ENCODE measurements around the gene TPT1. TPM values are rescaled to one million over a fixed set of nuclear protein-coding genes. Genes with fewer than 3 reads are reported as not detected.
"Not testable (repeated sequence)": the region's sequence is repeated elsewhere in the genome, so short reads cannot be mapped to it uniquely, and the experiment has no call there.

The TPT1 gene
- total RNA-seq, 1 donor from 2014 or later, result 3,472 TPM

DNA sequence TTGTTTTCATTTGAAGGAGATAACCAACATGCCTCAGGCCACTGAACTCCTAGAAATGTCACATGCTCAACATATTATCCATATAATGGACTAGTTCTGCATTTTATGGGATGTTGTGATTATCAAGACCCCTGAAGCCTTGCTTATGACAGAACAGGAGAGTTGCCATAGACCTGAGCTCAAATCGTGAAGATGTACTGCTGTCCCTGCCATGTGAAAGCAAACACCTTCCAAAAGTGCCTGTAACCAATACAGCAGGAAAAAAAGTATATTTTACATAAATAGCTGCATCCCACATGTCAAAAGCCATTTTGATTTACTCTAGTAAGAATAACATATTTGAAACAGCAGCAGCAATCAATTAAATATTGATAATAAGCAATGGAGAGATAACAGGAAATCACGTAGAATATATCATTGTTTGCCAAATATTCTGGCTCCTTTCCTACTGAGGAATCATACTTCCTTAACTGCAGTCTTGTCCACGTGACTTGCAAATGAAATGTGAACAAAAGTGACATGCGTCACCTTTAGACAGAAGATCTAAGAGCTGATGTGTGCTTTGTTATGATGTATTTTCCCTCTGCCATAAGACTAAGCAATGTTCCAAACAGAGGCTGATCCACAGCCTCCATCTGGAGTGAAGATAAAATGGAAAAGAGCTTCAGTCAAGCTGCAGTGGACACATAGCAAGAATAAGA, 43.6 kb upstream of the TPT1 start:
- H3K4me1 Mint-ChIP-seq (ENCODE audit: unreplicated experiment), result no peaks in the 10 kb centered on the region
- TF ChIP-seq, protein P1, sequence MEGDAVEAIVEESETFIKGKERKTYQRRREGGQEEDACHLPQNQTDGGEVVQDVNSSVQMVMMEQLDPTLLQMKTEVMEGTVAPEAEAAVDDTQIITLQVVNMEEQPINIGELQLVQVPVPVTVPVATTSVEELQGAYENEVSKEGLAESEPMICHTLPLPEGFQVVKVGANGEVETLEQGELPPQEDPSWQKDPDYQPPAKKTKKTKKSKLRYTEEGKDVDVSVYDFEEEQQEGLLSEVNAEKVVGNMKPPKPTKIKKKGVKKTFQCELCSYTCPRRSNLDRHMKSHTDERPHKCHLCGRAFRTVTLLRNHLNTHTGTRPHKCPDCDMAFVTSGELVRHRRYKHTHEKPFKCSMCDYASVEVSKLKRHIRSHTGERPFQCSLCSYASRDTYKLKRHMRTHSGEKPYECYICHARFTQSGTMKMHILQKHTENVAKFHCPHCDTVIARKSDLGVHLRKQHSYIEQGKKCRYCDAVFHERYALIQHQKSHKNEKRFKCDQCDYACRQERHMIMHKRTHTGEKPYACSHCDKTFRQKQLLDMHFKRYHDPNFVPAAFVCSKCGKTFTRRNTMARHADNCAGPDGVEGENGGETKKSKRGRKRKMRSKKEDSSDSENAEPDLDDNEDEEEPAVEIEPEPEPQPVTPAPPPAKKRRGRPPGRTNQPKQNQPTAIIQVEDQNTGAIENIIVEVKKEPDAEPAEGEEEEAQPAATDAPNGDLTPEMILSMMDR (conservative IDR thresholded peaks at IDR 0.05), result no peak
- H3K9me3 Mint-ChIP-seq, result no peaks in the 10 kb centered on the region
- no peak overlapping the region for H3K4me3 Mint-ChIP-seq
- DNase-seq (ENCODE audit: extremely low spot score, unreplicated experiment), result no peak
- no peaks in the 10 kb centered on the region for H3K27me3 Mint-ChIP-seq
- no peak overlapping the region for H3K27ac Mint-ChIP-seq
- H3K36me3 Mint-ChIP-seq, result peaks cover 16% of the 10 kb centered on the region

DNA sequence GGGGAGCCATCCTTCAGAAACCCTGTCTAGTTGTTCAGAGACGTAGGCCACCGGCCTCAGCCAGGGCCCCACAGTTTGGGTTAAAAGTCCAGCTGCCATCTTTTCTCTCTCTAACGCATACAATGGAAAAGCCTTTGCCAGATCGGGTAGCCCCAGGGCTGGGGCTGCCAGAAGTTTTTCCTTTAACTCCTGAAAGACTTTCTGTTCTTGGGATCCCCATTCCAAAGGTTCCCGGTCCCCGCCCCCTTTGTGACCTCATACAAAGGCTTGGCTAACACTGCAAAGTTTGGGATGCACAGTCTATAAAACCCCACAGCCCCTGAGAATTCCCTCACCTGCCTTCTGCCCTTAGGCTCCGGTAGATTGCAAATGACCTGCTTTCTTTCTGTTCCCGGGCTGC, 41.8 kb upstream of the TPT1 start:
- DNase-seq (ENCODE audit: extremely low spot score, unreplicated experiment); H3K4me3 Mint-ChIP-seq; H3K27me3 Mint-ChIP-seq; H3K9me3 Mint-ChIP-seq; H3K27ac Mint-ChIP-seq; H3K4me1 Mint-ChIP-seq (ENCODE audit: unreplicated experiment): not testable (repeated sequence)
- peaks cover 16% of the 10 kb centered on the region for H3K36me3 Mint-ChIP-seq

DNA sequence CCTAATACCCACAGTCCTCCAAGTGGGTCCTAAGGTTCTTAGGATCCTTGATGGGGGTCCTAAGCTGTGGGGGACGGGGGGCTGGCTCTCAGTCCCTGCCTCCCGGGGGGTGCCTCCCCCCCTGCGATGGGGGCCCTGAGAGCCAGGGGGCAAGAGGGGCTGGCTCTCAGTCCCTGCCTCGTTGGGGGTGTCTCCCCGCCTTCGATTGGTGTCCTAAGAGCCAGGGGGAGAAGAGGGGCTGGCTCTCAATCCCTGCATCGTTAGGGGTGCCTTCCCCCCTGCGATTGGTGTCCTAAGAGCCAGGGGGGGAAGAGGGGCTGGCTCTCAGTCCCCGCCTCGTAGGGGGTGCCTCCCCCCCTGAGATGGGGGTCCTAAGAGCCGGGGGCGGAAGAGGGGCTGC, 40.2 kb upstream of the TPT1 start:
- no peaks in the 10 kb centered on the region for H3K27me3 Mint-ChIP-seq
- no peaks in the 10 kb centered on the region for H3K9me3 Mint-ChIP-seq
- no peak overlapping the region for H3K4me3 Mint-ChIP-seq
- H3K4me1 Mint-ChIP-seq (ENCODE audit: unreplicated experiment), result no peaks in the 10 kb centered on the region
- peaks cover 7% of the 10 kb centered on the region for H3K36me3 Mint-ChIP-seq
- no peak overlapping the region for H3K27ac Mint-ChIP-seq
- TF ChIP-seq, protein P1 (conservative IDR thresholded peaks at IDR 0.05), result no peak
- no peak for DNase-seq (ENCODE audit: extremely low spot score, unreplicated experiment)

DNA sequence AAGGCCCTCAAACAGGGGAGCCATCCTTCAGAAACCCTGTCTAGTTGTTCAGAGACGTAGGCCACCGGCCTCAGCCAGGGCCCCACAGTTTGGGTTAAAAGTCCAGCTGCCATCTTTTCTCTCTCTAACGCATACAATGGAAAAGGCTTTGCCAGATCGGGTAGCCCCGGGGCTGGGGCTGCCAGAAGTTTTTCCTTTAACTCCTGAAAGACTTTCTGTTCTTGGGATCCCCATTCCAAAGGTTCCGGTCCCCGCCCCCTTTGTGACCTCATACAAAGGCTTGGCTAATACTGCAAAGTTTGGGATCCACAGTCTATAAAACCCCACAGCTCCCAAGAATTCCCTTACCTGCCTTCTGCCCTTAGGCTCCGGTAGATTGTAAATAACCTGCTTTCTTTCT, 39.7 kb upstream of the TPT1 start:
- H3K27me3 Mint-ChIP-seq; H3K27ac Mint-ChIP-seq; DNase-seq (ENCODE audit: extremely low spot score, unreplicated experiment); H3K4me3 Mint-ChIP-seq; H3K9me3 Mint-ChIP-seq; H3K4me1 Mint-ChIP-seq (ENCODE audit: unreplicated experiment); H3K36me3 Mint-ChIP-seq: not testable (repeated sequence)

DNA sequence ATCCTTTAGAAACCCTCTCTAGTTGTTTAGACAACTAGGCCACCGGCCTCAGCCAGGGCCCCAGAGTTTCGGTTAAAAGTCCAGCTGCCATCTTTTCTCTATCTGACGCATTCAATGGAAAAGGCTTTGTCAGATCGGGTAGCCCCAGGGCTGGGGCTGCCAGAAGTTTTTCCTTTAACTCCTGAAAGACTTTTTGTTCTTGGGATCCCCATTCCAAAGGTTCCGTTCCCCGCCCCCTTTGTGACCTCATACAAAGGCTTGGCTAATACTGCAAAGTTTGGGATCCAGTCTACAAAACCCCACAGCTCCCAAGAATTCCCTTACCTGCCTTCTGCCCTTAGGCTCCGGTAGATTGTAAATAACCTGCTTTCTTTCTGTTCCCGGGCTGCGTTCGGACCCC, 38.5 kb upstream of the TPT1 start:
- not testable (repeated sequence) for H3K27ac Mint-ChIP-seq; H3K36me3 Mint-ChIP-seq; H3K4me3 Mint-ChIP-seq; H3K27me3 Mint-ChIP-seq; DNase-seq (ENCODE audit: extremely low spot score, unreplicated experiment); H3K4me1 Mint-ChIP-seq (ENCODE audit: unreplicated experiment); H3K9me3 Mint-ChIP-seq

DNA sequence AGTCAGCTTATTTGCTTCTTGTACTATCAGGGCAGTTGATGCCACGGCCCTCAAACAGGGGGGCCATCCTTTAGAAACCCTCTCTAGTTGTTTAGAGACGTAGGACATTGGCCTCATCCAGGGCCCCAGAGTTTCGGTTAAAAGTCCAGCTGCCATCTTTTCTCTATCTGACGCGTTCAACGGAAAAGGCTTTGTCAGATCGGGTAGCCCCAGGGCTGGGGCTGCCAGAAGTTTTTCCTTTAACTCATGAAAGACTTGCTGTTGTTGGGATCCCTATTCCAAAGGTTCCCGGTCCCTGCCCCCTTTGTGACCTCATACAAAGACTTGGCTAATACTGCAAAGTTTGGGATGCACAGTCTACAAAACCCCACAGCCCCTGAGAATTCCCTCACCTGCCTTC, 37.8 kb upstream of the TPT1 start:
- not testable (repeated sequence) for H3K4me3 Mint-ChIP-seq; H3K27ac Mint-ChIP-seq; H3K9me3 Mint-ChIP-seq; H3K27me3 Mint-ChIP-seq; H3K4me1 Mint-ChIP-seq (ENCODE audit: unreplicated experiment); DNase-seq (ENCODE audit: extremely low spot score, unreplicated experiment); H3K36me3 Mint-ChIP-seq

DNA sequence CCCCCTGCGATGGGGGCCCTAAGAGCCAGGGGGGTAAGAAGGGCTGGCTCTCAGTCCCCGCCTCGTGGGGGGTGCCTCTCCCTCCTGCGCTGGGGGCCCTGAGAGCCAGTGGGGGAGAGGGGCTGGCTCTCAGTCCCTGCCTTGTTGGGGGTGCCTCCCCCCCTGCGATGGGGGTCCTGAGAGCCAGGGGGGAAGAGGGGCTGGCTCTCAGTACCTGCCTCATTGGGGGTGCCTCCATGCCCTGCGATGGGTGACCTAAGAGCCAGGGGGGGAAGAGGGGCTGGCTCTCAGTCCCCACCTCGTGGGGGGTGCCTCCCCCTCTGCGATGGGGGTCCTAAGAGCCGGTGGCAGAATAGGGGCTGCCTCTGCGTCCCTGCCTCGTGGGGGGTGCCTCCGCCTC, 36.3 kb upstream of the TPT1 start:
- not testable (repeated sequence) for DNase-seq (ENCODE audit: extremely low spot score, unreplicated experiment); H3K27me3 Mint-ChIP-seq; H3K4me3 Mint-ChIP-seq; H3K27ac Mint-ChIP-seq; H3K9me3 Mint-ChIP-seq
- Mint-ChIP-seq H3K4me1 (ENCODE audit: unreplicated experiment) (peaks cover 13% of the 10 kb centered on the region), H3K36me3 (peaks cover 10% of the 10 kb centered on the region)

DNA sequence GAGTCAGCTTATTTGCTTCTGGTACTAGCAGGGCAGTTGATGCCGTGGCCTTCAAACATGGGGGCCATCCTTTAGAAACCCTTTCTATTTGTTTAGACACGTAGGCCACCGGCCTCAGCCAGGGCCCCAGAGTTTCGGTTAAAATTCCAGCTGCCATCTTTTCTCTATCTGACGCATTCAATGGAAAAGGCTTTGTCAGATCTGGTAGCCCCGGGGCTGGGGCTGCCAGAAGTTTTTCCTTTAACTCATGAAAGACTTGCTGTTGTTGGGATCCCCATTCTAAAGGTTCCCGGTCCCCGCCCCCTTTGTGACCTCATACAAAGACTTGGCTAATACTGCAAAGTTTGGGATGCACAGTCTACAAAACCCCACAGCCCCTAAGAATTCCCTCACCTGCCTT, 35.7 kb upstream of the TPT1 start:
- not testable (repeated sequence) for DNase-seq (ENCODE audit: extremely low spot score, unreplicated experiment); H3K27ac Mint-ChIP-seq; H3K4me3 Mint-ChIP-seq; H3K27me3 Mint-ChIP-seq; H3K9me3 Mint-ChIP-seq
- Mint-ChIP-seq H3K4me1 (ENCODE audit: unreplicated experiment) (peaks cover 13% of the 10 kb centered on the region), H3K36me3 (peaks cover 10% of the 10 kb centered on the region)

DNA sequence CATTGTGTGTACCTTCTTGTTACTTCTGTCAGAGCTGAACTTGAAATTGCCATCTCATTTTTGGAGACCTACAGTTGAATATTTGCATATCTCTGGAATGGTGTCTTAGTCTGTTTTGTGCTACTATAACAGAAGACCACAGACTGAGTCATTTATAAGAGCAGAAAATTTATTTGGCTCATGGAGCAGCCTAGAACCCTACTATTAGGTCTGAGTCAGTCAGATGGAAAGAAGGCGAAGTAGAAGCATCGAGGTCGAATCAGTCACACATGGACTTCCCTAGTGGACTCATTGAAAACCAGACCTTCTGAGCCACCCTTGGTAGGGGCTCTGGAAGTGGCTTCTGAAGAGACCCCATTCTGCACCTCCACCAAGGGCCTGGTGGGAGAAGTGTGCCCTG, 33.9 kb upstream of the TPT1 start:
- TF ChIP-seq, protein P1 (conservative IDR thresholded peaks at IDR 0.05), result no peak
- Mint-ChIP-seq H3K27me3 (no peaks in the 10 kb centered on the region), H3K4me3 (no peak overlapping the region), H3K4me1 (ENCODE audit: unreplicated experiment) (peaks cover 19% of the 10 kb centered on the region), H3K27ac (no peak overlapping the region), H3K36me3 (peaks cover 10% of the 10 kb centered on the region), H3K9me3 (no peaks in the 10 kb centered on the region)
- no peak for DNase-seq (ENCODE audit: extremely low spot score, unreplicated experiment)

Measured in type B pancreatic cell (in vitro differentiated cells).